Stimulated activated CD8-positive, alpha-beta memory T cell treated with anti-CD3 and anti-CD28 coated beads, Interleukin-2, amount 100 ng/mL, for 48 hours (primary cell): Measurements from ENCODE around the gene GNB2.

Source experiments
- DNase-seq, 2 donors: peaks; one replicate each; pipeline ENCODE4 v3.0.0-alpha.2; 2020; ENCODE audit warnings: low read depth in 2 of 2

The GNB2 gene

DNA sequence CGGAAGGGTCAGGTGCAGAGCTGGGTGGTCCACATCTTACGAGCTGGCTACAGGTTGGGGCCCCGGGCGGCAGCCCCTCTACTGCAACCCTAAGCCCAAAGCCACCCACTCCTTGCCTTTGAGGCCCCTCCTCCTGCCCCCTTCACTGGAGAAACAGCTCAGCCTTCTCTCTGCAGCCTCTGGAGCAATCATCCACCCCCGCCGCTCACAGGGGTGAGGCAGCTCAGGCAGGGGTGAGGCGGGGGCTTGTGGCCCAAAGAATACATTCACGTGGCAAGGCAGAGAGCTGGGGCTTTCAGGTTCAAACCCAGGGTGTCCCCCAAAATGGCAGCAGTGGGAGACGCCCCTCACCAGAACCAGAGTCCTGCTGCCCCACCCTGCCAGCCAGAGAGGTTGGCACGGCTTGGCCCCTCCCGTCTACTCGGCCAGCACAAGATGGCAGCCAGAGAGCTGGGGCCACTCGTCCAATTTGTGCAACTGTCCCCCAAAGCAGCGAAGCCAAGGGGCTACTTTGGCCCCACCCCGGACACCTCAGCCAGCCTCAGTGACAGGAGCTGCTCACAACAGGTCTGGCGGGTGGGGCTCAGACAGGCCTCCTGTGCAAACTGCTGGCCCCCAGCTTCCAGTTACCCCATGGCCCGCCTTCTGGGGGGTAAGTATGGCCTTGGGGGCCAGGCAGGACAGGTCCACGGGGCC lies 7.2 kb downstream of the GNB2 start:
- no peak for DNase-seq

DNA sequence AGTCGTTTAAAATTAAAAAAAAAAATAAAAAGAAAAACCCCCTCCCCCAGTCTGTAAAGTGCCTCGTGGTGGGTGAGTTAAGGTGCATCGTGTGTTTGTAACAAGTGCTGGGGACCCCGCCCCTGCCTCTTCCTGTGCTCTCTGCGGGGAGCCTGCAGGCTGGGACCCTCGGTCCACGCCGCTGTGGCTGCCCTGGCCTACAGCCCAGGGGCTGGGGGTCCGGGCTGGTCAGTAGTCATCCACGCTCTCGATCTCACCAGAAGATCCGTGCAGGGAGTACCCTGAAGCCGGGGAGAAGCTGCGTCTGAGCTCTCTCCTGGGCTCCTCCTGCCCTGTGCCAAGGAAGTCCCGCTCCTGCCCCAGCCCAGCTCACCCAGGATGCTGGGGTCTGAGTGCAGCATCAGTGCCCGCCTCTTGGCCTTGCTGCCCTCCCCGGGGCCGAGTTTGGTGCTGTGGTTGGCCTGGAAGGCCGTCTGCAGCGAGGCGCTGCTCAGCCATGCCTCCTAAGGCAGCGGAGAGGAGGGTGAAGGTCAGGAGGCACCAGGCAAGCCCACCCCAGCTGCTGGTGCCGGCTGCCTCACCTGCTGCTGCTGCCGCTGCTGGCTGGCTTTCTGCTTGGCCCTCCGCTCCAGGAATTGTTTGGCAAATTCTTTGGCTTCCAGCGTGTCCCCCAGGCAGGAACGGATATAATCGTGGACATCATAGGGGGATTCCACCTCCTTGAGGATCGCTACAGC lies 8.1 kb downstream of the GNB2 start:
- no peak for DNase-seq

DNA sequence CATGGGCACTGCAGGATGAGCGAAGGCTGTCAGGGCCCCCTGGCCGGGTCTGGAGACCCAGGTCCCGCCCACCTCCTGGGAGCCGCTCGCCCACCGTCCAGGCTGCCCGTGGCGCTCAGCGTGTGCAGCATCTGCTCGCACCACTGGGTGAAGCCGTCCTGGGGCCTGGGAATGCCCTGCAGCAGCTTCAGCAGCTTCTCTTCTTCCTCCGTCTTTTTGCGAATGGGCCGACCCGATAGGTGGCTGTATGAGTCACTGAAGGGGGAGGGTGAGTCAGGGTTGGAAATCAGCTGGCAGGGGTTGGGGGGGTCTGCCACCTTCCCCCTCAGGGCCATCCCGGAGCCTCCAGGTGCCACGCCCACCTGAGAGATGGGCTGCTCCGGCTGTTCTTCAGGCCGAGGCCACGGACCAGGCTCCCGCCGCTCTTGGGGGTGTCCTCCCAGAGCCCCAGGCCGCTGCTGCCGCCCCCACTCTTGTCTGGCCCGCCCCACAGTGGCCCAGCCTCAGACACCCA lies 8.7 kb downstream of the GNB2 start:
- no peak for DNase-seq

DNA sequence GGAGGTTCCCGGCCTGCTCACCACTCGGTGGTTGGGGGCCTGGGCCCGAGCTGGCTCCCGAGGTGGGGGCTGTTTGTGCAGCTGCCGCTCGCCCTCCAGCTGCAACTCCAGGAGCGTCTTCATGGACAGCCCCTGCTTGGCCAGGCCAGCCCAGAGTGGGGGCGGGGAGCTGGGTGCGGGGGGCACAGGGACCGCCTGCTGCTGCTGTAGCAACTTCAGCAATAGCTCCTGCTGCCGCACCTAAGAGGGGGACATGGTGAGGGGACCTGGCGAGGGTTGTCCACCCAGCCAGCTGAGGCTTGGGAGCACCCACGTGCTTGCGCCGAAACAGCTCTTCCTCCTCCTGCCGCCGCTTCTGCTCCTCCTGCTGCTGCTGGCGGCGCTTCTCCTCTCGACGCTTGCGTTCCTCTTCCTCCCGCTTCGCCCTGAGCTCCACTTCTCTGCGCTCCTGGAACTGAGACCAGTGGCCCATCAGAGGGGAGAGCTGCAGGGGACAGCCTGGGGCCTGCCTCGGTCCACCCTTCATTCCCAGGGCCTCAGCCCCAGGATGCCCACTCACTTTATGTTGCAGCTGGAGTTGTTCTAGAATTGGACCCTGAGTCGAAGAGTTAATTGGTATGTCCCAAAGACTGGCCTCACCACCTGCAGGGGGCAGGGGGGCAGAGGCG lies 9.6 kb downstream of the GNB2 start:
- DNase-seq, result no peak

DNA sequence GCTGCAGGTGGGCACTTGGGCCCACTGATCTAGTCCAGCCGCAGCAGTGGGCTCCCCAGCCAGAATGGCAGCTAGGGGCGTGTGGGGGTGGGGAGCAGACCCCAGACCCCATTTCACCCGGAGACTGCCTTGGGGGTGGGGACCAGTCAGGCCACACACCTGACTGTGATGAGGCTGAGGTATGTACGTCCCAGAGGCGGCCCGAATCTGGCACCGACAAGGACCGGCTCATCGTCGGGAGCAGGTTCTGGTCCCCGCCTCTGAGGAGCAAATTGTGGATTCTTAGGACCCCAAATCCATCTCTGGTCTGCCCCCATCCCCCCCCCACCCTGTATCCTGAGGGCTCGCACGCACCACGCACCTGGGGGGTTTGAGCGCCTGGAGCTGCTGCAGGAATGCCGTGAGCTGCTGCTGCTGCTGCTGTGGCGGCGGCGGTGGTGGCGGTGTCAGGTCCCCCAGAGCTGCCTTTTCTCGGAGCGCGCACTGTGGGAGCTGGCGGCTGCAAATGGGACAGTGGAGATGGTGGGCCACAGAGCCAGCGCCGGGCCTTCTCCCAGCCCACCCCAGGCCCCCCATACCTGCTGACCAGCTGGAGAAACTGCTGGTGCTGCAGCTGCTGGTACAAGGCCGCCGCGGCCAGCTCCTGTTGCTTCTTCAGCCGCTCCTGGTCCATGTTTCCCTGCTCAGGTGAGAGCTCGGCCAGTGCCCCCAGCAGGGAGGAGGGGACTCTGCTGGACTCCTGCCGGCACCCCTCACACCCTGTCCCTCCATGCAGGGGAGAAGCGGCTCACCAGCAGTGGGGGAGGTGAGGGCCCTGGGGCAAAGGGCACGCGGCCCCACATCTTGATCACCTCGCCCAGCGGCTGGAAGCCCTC lies 10.4 kb downstream of the GNB2 start:
- no peak for DNase-seq

DNA sequence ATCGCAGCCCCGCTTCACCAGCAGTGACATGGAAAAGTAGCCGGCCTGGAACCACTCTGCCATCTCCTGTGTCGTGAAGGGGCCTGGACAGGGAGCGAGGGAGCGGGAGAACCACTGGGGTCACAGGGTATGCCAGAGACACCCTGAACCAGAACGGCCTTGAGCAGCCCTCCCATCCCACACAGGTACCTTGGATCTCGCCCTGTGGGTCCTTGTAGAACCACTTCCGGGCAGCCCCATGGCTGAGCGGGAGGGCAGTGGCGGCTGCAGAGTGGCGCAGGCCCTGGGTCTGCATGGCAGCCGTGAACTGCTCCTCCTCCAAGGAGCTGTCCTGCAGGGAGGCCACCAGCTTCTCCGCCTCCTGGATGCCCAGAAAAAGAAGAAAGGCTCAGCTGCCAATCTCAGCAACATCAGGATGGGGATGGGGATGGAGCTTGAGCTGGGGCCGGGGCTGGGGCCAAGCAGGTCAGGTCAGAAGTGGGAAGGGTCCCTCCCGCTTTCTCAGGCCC lies 11.0 kb downstream of the GNB2 start:
- DNase-seq, result no peak

DNA sequence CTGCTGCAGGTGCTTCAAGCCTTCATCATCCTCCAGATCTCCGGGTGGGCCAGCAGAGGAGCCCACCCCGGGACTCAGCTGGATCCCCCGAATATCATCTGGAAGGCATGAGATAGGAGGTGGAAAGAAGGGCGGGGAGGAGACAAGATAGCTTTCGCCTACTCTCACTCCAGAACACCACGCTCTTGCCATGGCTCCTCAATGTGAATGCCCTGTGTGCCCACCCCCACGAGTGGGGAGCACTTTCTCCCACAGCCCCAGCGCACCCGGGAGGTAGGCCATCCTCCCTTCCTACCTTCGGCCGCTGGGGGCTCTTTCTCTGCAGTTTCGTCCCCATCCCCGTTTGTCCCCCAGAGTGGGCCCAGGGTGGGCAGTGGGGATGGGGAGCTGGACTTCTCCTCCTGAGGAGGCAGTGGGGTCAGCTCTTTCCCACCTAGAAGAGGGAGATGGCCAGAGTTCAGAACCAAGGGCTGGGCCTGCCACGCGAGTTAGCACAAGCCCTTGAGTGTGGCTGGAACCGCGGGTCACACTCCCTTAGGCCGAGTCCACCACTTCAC lies 11.6 kb downstream of the GNB2 start:
- no peak for DNase-seq

DNA sequence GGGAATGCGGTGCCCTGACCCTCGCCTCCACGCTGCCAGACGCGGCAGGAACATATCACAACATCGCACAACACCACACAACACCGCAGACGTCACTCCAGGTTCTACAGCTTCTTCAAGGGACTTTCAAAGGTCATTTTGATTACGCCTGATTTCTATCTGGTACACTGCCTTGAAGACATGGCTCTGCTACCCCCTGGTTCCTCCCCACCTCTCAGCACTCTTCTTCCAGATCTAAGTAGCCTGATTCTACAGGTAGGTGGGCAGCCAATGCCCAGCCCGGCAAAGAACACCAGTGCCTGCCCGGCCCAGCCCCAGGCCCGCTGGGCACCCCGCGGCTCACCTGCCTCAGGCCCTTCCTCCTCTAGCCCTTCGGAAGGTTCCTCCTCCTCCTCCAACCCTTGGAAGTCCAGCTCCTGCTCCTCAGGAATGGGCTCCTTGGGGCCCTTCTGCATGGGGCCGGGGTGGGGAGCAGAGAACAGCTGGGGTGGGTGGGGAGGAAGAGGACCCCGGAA lies 12.1 kb downstream of the GNB2 start:
- no peak for DNase-seq

DNA sequence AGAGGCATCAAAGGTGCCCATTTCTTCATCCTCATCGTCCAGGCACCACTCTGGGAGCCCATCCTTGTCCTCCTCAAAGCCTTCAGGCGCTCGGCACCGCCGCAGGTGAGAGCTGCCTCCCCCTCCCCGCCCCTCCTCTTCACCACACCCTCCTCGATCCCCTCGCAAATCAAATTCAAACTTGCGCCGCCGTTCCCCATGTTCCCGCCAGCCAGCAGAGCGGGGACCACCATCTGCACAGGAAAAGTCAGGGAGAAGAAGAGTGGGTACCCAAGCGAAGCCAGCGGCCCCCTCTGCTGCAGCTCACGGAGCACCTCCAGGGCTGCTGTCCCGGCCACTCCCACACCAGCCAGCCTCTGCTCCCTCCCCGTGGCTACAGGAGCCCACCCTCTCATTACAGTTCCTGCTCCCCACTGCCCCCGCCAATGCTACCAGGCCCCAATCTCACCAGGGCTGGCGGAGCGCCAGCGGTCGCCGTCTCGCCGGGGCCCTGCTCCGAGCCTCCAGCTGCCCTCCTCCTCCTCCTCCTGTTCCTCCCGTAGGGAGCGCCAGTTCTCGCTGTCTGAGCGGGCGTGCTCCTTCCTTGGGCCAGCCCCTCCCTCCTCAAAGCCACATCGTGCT lies 12.8 kb downstream of the GNB2 start:
- DNase-seq, result no peak

DNA sequence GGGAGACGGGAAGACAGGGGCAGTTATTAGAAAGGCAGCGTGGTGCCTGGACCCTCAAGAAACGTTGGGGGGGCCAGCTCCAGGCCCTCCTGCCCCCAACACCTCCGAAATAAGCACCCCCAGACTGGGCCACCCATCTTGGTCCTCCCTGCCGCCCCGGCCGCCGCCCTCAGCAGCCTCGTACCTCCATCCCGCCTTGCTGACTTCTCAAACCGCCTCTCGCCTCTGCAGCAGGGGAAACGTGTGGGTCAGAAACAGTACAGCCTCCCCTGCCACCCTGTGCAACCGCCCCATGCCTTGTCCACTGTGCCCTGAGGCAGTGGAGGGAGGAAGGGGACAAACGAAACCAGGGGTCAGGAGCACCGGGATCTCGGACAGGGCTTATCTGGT lies 13.3 kb downstream of the GNB2 start:
- DNase-seq, result no peak

DNA sequence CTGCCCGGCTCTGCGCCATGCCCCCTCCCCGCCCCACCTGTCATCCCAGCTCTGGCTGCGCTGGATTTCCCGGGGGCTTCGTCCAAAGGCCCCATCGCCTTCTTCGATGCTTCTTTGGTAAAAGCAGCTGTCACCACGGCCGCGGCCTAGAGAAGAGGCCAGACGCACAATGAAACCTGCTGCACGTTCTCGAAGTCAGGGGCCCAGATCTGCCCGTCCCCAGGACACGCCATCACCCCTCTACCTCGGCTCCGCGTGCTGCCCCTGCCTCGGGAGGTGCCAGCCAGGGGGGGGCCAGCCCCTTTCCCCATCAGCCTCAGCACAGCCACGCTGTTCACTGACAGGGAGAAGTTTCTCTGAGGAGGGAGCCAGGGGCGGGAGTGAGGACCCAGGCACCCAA lies 13.7 kb downstream of the GNB2 start:
- DNase-seq, result no peak

DNA sequence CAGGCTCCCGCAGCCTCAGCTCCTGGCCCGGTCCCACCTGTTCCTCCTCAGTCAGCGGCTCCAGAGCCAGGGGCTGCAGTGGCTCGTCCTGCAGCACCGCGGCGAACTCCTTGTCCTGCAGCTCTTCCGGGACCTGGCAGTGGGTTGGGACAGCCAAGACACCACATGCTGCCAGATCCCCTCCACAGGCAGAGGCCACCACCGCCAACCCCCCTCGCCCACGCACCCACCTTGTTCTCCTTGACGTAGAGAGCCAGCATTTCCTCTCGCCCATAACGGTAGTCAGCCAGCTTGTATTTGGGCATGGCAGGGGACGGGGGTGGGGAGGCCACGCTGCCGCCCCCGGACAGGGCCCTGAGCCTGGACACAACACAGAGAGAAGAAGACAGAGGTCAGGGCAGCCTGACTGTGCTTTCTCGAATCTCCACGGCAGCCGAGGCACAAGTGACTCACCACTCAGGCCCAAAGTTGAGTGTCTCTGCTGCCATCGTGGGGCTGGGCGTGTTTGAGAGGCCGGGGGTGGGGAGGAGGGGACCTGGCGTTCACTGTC lies 14.3 kb downstream of the GNB2 start:
- no peak for DNase-seq

DNA sequence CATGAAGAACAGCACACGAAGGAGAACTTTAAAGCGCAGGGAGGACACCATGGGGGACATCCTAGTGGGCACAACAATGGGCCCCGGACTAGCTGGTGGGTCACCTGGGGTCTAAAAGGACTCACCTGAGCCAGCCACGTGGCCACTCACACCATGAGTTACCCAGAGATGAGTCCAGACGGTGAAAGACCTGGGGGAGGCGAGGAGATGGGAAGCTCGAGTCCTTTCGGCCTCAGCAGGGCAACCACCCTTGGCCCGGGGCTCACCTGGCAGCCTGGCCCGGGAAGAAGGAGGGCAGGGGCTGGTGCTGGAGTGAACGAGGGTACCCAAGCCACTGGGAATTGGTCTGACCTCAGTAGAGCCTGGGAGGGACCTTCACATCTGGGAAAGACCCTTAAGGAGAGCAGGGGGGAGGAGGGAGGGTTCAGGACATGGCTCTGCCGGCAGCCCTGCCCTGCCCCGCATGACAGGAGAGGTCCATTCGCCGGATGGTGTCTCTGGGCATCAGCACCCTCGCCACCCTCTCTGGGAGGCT lies 14.9 kb downstream of the GNB2 start:
- DNase-seq, result no peak

DNA sequence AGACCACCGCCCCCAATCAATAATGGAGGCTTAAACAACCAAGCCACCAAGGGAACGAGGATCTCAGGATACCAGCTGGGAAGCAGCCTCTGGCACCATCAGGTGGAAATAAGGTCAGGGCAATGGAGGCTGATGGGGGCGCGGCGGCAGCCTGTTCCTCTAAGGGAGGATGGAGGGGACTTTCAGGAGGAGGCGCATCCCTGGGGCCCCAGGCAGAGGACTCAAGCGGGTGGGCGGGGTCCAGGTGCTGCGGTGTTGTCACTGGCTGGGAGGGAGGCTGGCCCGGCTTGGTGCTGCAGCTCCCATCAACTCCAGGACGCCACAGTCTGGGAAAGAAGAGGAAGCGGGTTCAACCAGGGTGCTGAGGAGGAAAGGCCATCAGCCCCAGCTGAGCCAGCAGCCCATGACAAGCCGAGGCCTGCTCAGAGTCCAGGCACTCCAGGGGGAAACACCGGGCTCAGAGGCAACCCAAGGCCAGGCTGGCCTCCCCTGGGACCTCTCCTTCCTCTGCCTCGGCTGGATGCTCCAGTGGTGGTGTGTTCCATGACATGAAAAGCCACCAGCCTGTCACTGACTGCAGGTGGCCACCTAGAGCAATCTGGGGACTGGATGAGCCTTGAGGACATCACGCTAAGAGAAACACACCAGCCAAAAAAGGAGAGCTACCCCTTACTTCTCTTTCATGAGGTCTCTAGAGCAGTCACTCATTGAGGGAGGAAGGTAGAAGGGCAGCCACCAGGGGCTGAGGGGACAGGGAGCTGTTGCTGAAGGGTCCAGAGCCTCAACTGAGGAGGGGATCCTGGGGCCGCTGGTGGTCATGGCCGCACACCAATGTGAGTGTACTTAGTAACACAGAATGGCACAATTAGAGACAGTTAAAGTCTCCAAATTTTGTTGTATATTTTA lies 15.9 kb downstream of the GNB2 start:
- no peak for DNase-seq

DNA sequence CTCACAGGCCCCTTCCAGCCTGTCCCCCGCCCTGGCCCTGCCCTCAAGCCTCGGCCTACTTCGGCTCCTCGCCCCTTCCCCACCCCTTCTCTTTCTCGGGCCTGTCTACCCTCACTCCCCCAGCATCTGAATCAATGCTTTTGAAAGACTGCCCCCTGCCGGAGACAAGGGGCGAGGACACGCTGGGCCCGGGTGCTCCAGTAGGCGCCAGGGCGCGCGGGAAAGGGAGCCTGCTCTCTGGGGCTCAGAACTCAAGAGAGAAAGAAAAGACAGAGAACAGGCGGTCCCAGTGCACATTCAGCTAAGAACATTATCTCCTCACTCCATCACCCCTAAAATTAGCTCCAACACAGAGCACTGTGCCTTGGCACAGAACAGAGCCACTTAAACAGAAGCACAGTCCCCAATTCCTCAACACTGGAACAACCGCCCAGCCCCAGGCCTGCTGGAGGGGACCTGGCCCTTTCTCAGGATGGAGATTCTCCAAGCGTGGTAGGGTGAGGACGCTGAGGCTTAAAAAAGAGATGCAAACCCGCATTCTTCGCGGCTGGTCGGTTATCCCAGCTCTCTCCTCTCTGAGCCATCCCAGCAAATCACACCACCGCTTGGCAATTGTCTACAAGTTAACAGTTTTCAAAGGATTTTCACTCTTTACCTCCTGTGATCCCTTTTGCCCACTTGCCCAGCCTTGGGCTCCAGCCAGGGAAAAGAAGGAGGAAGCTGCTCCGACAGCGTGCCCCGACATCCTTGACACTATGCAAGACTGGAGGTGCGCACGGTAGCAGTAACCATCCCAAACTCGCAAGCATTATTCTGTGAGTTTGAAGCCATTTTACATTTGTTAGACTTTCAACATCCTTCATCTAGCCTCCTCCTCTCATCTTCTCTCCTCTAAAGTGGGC lies 18.4 kb downstream of the GNB2 start:
- DNase-seq, result peak; percentile 67 to 72

DNA sequence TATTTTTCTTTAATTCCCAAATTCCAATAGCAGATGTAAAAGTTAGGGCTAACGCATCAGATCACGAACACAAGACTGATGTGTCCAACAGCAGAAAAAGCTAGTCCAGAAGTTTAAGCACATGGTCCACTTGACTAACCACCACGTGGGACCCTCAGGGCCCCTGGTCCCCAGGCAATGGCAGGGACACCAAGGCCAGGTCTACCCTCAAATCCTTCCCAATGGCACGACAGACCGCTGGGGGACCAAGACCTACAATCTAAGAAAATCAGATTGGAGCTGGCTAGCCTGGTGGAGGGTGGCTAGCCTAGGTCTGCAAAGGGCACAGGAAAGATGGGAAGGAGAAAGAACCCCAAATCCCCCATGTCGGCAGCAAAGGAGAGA lies 19.0 kb downstream of the GNB2 start:
- DNase-seq, result no peak

DNA sequence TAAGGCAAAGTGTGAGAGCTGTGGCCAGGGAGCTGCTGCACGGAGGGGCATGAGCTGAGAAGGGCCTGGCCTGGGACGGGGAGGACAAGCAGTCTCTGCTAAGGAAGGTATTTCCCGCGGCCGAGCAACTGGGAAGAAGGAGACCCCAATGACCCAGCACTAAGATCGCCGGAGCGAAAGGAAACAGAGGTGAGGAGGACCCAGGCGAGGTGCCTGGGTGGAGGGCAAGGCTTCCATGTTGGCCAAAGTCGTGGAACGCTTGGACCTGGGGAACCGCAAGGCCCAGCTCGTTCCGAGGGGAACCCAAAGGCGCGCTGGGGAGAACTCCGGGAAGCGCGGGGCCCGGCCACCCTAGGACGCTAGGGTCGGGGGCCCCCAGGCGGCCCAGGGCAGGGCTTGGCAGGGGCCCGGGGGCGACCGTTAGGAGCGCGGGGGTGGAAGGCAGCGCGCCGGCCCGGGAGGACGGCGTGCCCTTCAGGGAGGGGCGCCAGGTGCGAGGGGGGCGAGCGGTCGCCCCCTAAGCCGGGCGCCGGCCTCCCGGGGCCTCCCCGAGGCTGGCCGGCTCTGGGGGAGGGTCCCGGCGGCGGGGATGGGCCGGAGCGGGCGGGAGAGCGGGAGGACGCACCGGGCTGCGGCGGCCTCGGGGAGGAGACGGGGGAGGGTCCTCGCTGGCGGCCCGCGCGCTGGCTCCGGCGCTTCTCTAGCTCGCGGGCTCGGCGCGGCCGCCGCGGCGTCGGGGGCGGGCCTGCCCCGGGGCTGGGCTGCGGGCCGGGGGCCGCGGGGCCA lies 20.0 kb downstream of the GNB2 start:
- DNase-seq, result no peak
